ENCODE measurements around the gene WFDC6. TPM values are rescaled to one million over a fixed set of nuclear protein-coding genes. Genes with fewer than 3 reads are reported as not detected.
"Not testable (repeated sequence)": the region's sequence is repeated elsewhere in the genome, so short reads cannot be mapped to it uniquely, and the experiment has no call there.

WFDC6 gene
- polyA plus RNA-seq (ENCODE audit: insufficient read length), result not detected

GRCh38 chr20:45539382-45539781, at the start of gene WFDC6:
Gene WFDC6 (minus strand): TSS chr20:45539482. CDS start chr20:45539407, 75 bp downstream.
- DNase-seq, result no peak

- DNase-seq, result no peak
Measured at GRCh38 chr20:45588800-45589199, 49.5 kb upstream of the WFDC6 start.

GRCh38 chr20:45585986-45586385, 46.7 kb upstream of the WFDC6 start:
- not testable (repeated sequence) for DNase-seq

- DNase-seq, result not testable (repeated sequence)
Measured at GRCh38 chr20:45584294-45584693, 45.0 kb upstream of the WFDC6 start.

GRCh38 chr20:45583502-45583901, 44.2 kb upstream of the WFDC6 start:
- no peak for DNase-seq

GRCh38 chr20:45581702-45582101, 42.4 kb upstream of the WFDC6 start:
- no peak for DNase-seq

GRCh38 chr20:45579184-45579583, 39.9 kb upstream of the WFDC6 start, which contains the start of gene WFDC8:
Gene WFDC8 (minus strand): TSS chr20:45579284. CDS start chr20:45579247, 37 bp downstream.
- DNase-seq, result no peak

GRCh38 chr20:45578231-45578630, 38.9 kb upstream of the WFDC6 start:
- DNase-seq, result no peak

- DNase-seq, result no peak
Measured at GRCh38 chr20:45576995-45577394, 37.7 kb upstream of the WFDC6 start.

GRCh38 chr20:45575931-45576330, 36.6 kb upstream of the WFDC6 start:
- DNase-seq, result no peak

- not testable (repeated sequence) for DNase-seq
Measured at GRCh38 chr20:45569650-45570049, 30.4 kb upstream of the WFDC6 start.

GRCh38 chr20:45564760-45565276, 25.5 kb upstream of the WFDC6 start:
- DNase-seq, result no peak

- DNase-seq, result no peak
Measured at GRCh38 chr20:45555198-45555597, 15.9 kb upstream of the WFDC6 start.

GRCh38 chr20:45552456-45552855, 13.2 kb upstream of the WFDC6 start:
- DNase-seq, result no peak

- no peak for DNase-seq
Measured at GRCh38 chr20:45550765-45551164, 11.5 kb upstream of the WFDC6 start.

GRCh38 chr20:45548410-45548809, 9.1 kb upstream of the WFDC6 start:
- no peak for DNase-seq

GRCh38 chr20:45547206-45547770, 8.0 kb upstream of the WFDC6 start, which contains the start of gene EPPIN:
Gene EPPIN (minus strand): TSS chr20:45547401. CDS start chr20:45547357, 44 bp downstream.
- DNase-seq, result no peak

GRCh38 chr20:45545754-45546453, 6.6 kb upstream of the WFDC6 start:
- DNase-seq, result peak; percentile 7

GRCh38 chr20:45545351-45545750, 6.1 kb upstream of the WFDC6 start:
- no peak for DNase-seq

GRCh38 chr20:45538209-45538799, 978 bp downstream of the WFDC6 start:
- DNase-seq, result no peak

- no peak for DNase-seq
Measured at GRCh38 chr20:45527294-45527693, 12.0 kb downstream of the WFDC6 start.

- DNase-seq, result no peak
Measured at GRCh38 chr20:45523821-45524220, 15.5 kb downstream of the WFDC6 start.

GRCh38 chr20:45518282-45518681, 21.0 kb downstream of the WFDC6 start:
- no peak for DNase-seq
